ENCODE results near the gene CCDC102A. TPM values are rescaled to one million over a fixed set of nuclear protein-coding genes. Genes with fewer than 3 reads are reported as not detected.
A peak's percentile ranks its signal among the peaks of the same experiment; 100 is the strongest.

The CCDC102A gene
- total RNA-seq, 1 donor from 2014 or later = 9.4 TPM

DNA sequence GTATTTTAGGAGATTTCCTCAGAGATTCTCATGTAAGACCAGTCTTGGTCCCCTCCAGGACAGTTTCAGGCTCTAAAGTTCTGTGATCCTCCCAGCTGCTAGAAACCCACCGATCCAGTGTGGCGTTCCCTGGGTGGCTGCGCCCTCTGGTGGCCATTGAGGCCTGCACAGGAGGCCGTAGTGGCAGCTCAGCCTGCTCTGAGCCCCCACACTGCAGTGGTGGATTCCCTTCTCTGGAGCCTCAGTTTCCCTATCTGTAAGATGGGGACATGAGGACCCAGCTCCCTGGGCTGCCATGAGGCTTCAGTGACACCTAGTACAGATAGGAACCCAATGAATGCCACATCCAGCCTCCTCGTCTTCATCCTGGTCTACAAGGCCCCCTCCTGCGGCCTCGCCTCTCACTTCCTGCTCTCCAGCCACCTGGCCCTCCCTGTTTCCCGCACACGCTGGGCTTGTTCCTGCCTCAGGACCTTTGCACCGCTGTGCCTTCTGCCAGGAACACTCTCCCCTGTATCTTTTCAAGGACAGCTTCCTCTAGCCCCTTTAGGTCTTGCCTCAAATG is 16.5 kb downstream of the CCDC102A start:
- DNase-seq (ENCODE audit: low read depth, low spot score) = peak; percentile 19

- no peak for DNase-seq (ENCODE audit: low read depth, low spot score)
Measured at GRCh38 chr16:57518922-57519321, 17.4 kb downstream of the CCDC102A start.

GRCh38 chr16:57518520-57518919 is 17.9 kb downstream of the CCDC102A start:
- DNase-seq (ENCODE audit: low read depth, low spot score) = no peak

DNA sequence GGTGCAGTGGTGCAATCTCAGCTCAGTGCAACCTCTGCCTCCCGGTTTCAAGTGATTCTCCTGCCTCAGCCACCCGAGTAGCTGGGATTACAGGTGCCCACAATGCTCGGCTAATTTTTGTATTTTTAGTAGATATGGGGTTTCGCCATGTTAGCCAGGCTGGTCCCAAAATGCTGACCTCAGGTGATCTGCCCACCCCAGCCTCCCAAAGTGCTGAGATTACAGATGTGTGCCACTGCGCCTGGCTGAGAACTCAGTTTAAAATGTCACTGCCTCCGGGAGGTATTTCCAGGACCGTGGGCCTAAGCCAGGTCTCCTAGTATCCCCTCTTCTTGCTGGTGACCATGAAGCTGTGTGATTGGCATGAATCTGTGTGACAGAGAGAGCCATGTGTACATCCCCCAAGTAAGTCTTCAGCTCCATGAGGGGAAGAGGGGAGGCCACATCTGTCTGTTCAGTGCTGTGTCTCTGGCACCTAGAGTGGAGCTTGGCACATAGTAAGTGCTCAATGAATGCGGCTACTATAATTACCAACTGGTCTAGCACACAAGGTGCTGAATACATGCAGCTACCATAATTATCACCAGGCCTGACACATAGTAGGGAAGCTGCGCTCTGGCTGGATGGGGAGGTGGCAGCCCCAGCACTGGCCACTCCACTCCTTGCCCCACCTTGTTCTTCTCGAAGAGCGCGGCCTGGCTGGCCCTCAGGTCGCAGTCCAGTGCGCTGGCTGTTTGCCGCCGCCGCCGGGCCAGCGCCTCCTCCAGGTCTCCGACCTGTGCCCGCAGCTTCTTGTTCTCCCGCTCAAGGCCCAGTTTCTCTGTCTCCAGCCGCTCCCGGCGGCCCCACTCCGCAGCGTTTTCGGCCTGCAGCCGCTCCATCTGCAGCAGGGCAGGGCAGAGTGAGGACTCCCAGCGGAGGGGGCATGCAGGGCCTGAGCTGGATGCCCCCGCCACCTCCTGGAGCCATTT is 18.7 kb downstream of the CCDC102A start:
- no peak for DNase-seq (ENCODE audit: low read depth, low spot score)

DNA sequence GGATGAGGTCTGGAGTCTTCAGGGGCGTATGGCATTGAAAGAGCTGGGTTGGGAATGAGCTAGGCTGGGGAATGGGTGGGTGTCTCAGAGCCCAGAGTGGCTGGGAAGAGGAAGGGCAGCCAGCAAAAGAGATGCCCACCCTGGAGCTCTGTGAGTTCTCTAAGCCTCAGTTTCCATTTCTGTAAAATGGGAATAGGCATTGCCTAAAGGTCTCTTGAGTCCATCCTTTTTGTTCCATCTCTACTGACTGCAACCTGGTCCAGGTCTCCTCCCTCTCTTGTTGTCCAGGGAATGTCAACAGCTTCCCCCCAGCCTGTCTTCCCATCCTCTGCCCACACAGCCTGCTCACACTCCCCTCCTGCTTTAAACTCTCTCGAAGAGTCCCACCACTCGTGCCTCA is 19.6 kb downstream of the CCDC102A start:
- DNase-seq (ENCODE audit: low read depth, low spot score) = no peak

DNA sequence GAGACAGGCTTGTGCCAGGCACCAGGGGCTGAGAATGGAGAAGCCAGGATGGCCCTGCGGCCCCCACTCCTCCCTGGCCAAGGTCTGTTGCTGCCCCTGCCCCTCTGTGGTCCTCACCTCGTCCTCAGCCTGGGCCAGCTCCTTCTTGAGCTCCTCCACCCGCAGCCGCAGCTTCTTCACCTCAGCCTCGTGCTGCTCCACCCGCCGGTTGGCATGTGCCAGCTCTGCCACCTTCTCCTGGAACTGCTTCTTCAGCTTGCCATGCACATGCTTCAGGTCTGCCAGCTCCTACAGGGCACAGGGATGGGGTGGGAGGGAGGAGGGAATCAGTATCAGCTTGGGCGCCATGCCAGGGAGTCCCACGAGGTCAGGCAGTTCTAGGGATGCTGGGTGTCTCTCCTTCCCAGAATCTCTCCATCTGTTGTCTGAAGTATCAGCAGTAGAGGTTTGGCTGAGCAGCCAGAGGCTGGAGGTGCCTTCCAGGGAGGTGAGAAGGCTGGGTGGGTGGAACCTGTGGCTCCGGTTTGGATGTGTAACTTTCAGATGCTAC is 20.1 kb downstream of the CCDC102A start:
- DNase-seq (ENCODE audit: low read depth, low spot score) = no peak

DNA sequence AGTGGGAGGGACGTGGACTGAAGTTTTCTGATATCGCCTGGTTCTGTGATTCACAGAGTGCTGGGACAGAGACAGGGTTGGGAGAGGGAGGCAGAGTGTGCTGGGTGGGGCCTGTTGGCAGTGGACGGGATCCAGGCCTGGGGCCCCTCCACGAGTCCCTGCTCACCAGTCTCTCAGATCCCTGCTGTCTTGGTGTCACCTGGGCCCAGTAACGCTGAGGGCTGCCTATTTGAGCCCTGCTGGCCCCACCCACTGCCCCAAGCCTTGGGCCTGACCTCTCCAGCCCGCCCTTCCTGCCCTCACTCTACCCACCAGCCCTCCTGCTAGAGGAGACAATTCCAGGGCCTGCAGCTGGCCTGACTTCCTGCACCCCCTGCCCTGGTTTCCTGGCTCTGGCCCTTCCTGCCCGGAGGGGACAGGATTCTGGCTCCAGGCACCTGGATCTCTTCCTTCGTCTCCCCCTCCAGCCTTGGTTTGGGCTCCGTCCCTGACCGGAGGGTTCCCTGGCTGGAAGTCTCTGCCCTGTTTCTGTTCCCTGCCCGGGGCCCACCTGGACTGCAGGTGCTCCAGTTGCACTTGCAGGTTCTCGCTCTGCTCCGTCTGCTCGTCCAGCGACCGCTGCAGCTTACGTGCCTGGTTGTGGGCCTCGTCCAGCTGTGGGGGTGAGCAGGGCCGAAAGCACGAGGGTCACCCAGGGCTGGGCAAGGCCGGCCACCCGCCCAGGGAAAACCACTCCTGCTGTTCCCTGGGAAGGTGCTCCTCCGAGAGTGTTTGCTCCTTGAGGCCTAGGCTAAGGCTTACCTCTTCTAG is 21.4 kb downstream of the CCDC102A start:
- no peak for DNase-seq (ENCODE audit: low read depth, low spot score)

GRCh38 chr16:57514371-57514770 is 22.0 kb downstream of the CCDC102A start:
- DNase-seq (ENCODE audit: low read depth, low spot score) = no peak

DNA sequence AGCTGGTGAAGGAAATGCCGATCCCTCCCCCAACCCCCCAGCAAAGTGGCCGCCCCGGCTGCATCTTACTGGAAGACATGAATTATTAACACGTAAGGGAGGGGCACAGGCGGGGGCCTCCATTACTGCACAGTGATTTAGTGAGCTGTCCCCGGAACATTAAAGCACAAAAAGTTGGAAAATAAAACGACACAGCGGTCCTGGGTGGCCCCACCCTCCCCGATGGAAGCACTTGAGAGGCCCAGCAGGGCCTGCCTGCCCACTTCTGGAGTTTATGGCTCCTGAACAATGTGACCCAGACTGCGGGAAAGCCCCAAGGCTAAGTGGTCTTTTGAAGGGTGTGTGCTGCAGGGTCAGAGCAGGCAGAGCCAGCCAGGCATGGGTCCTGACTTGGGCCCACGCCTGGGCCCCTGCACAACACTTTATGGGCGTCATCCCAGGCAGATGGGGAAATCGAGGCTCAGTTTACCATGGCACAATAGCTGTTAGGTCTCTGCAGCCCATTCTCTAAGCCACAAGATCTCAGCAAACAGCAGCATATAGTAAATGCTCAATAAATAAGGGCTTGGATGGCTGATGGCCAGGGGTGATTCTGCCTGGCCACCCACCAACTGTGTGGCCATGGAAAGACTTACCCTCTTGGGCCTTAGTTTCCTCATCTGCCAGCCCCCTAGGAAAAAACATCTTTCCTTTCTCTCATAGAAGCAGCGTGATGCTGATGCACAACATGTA is 22.8 kb downstream of the CCDC102A start:
- DNase-seq (ENCODE audit: low read depth, low spot score) = no peak

GRCh38 chr16:57512296-57513001 is 23.9 kb downstream of the CCDC102A start:
- DNase-seq (ENCODE audit: low read depth, low spot score) = no peak

DNA sequence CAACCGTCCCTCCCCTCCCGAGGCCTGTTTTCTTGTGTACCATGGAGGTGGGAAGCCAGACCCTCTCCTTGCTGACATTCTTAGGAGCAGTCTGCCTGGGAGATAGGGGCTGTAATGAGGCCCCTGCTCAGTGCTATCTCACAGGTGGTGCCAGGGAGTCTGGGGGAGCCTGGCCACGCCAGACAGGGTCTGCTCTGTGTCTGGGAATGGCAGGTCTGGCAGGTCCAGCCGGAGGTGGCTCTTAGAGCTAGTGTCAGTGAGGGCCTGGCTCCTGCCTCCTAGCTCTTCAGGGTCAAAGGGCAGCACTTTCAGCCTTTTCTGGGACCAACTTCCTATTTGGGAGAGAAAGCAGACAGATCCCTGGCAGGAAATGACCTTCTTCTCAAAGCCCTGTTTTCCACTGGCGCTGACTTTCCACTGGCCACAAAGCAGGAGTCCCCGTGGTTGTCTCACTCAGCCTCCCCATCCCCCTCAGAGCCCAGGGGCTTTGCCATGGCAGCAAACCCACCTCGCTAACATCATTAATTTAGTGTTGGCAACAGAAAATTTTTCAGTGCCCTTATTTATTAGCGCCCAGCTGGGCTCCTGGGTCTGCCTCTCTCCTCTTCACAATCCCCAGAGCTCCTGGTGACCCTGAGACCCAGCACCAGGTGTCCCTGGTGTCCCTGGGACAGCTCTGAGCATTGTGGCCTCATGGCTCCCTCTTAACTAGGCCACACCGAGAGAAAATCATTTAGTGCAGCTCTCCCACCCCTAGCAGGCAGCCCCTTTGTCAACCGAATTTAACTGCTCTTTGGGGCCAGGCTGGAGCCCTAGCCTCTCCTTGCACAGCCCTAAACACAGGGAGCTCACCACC is 26.1 kb downstream of the CCDC102A start:
- DNase-seq (ENCODE audit: low read depth, low spot score) = no peak

DNA sequence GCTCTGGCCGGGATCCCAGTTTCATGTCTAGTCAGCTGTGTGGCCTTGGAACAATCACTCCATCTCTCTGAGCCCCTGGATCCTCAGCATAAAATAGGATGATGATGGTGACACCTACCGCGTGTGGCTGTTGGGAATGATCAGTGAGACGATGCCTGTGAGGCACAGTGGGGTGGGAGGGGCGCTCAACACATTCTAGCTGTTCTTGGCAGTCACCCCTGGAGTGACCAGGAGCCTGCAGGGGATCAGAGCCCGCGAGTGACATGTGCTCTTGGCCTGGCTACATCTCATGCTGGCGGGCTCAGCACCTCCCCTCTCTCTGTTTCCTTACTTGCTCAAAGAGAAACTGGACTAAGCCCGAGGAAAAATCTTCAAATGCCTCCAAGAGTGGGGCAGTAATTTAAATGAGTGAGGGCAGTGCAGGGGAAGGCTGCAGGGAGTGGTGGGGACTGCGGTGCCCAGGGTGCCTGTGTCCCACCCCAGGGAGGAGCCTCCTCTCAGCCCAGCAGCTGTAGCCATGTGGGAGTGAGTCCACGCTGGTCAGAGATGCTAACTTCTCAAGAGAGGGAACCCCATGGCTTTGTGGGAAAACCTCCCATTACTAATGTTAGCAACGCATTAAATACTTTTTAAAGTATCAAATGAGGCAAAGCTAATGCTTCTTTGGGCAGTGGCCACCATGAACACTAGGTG is 27.0 kb downstream of the CCDC102A start:
- DNase-seq (ENCODE audit: low read depth, low spot score) = no peak

DNA sequence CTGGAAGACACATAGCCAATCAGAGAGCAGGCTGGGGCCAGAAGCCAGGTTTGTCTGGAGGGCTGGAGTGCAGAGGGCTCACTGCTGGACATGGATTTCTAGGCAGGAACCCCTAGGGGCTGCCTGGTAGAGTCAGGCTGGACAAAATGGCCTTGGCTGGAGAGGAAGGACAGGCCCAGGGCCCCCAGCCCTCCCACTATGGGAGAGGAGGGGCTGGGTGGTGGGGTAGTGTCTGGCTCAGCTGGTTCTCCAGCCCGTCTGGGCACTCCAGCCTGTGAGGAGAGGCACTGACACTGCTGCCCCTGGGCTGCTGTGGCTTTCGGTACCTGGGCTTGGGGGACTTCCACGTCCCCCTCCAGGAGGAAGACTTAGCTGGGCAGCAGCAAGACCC is 28.3 kb downstream of the CCDC102A start:
- DNase-seq (ENCODE audit: low read depth, low spot score) = no peak

DNA sequence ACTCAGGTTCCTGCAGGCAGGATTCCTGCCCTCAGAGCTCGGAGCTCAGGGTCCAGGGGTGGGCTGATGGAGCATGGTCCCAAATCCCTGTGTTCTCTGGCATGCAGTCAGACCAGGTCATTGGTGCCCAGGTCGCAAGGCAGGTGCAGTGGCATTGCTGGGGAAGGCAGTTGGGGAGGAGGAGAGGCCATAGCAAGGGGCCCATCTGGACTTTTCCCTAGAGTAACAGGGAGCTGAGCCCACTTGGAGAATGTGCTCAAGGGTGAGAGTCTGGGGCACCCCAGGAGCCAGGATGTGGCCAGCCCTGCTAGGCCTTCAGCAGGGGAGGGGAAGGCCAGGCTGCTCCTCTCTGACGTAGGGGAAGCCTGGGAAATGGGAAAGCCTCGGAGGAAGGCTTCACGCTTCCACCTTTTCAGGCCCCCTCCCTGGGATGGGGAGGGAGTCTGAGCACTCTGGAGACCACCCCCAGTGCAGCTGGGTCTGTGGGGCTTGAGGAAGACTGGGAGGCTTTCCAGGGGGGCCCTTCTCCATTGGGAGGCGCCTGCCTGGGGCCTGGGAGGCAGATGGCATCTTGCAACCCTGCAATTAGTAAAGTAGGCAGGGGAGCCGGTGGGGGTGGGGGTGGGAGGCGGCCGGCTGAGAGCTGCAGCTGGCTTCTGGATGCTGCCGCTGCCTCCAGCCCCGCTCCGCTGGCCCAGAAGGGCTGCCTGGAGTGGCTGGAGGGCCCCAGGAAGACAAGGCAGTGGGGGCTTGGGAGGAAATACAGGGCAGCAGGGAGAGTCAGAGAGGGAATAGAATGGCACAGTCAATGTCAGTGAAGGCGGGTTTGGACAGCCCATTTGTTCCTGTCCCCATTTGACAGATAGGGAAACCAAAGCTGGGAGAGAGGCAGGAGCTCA is 29.0 kb downstream of the CCDC102A start:
- no peak for DNase-seq (ENCODE audit: low read depth, low spot score)

GRCh38 chr16:57505169-57505568 is 31.2 kb downstream of the CCDC102A start:
- DNase-seq (ENCODE audit: low read depth, low spot score) = no peak

GRCh38 chr16:57504491-57504890 is 31.9 kb downstream of the CCDC102A start:
- no peak for DNase-seq (ENCODE audit: low read depth, low spot score)

GRCh38 chr16:57504001-57504400 is 32.4 kb downstream of the CCDC102A start:
- no peak for DNase-seq (ENCODE audit: low read depth, low spot score)

- no peak for DNase-seq (ENCODE audit: low read depth, low spot score)
Measured at GRCh38 chr16:57503366-57503765, 33.0 kb downstream of the CCDC102A start.

All from pulmonary artery endothelial cell (primary cell).